A673 (cell line): Measurements from ENCODE around the gene UBQLN3. TPM values are rescaled to one million over a fixed set of nuclear protein-coding genes. Genes with fewer than 3 reads are reported as not detected.

Source experiments
- BruUV-seq: library from RNA; stranded (reverse); fragments of 400-500 nt; replicated peaks from 2 replicates; lab custom pipeline; 2021; lab: Mats Ljungman, UMichigan
- CTCF ChIA-PET: fragments of 300-600 bp; sonication (Branson Sonifier 250); formaldehyde crosslinking; loops from one replicate; lab custom pipeline; 2022; ENCODE audit warnings: antibody characterized with exemption; lab: Charles Lee
- POLR2A ChIA-PET: fragments of 300-600 bp; sonication (Branson Sonifier 250); formaldehyde crosslinking; loops from one replicate; lab custom pipeline; 2022; ENCODE audit warnings: antibody characterized with exemption; ENCODE audit not compliant: low non-redundant PET; lab: Charles Lee
- DNase-seq: peaks from one replicate; pipeline ENCODE4 v3.0.0-alpha.2; 2015; ENCODE audit warnings: low spot score
- H3K27ac ChIP-seq: fragments of 200-600 bp; sonication (generic); 2 replicates; pipeline ENCODE4 v1.5.1; 2016; ENCODE audit warnings: mixed run types, low read depth, mild to moderate bottlenecking, mixed read lengths, antibody characterized with exemption, low read length; ENCODE audit not compliant: poor library complexity, severe bottlenecking
- H3K27me3 ChIP-seq: fragments of 200-600 bp; sonication (generic); replicated peaks from 2 replicates; pipeline ENCODE4 v1.6.1; 2017; ENCODE audit warnings: mixed run types, low read depth, mild to moderate bottlenecking, mixed read lengths, antibody characterized with exemption, low read length; ENCODE audit not compliant: insufficient read depth, poor library complexity
- H3K36me3 ChIP-seq: fragments of 200-600 bp; sonication (generic); 2 replicates; pipeline ENCODE4 v1.6.1; 2016; ENCODE audit warnings: mixed run types, mild to moderate bottlenecking, mixed read lengths, antibody characterized with exemption, low read length; ENCODE audit not compliant: insufficient read depth, poor library complexity, severe bottlenecking
- H3K4me1 ChIP-seq: fragments of 200-600 bp; sonication (generic); 2 replicates; pipeline ENCODE4 v1.6.1; 2017; ENCODE audit warnings: mixed run types, mild to moderate bottlenecking, mixed read lengths, antibody characterized with exemption, low read length; ENCODE audit not compliant: insufficient read depth, poor library complexity, severe bottlenecking
- H3K4me3 ChIP-seq: fragments of 200-600 bp; sonication (generic); 2 replicates; pipeline ENCODE4 v1.5.1; 2016; ENCODE audit warnings: low read depth, mixed run types, mild to moderate bottlenecking, mixed read lengths, low read length; ENCODE audit not compliant: poor library complexity, severe bottlenecking
- H3K9me3 ChIP-seq: fragments of 200-600 bp; sonication (generic); 2 replicates; pipeline ENCODE4 v1.6.1; 2016; ENCODE audit warnings: mixed run types, low read depth, mild to moderate bottlenecking, mixed read lengths, antibody characterized with exemption, low read length; ENCODE audit not compliant: poor library complexity, severe bottlenecking
- CTCF ChIP-seq: fragments of 300-800, 200-600 bp; sonication (generic); conservative IDR thresholded peaks from 2 replicates; pipeline ENCODE4 v1.5.1; 2017; ENCODE audit warnings: low read depth, mild to moderate bottlenecking, antibody characterized with exemption, low read length, moderate library complexity, mixed read lengths
- EZH2 ChIP-seq: fragments of 200-600 bp; sonication (generic); IDR thresholded peaks from 2 replicates; pipeline ENCODE4 v1.6.1; 2017; ENCODE audit warnings: borderline replicate concordance, low read depth, mild to moderate bottlenecking, mixed read lengths, antibody characterized with exemption, low read length; ENCODE audit not compliant: poor library complexity, severe bottlenecking
- intact Hi-C: fragments of 100-400 bp; cut with micrococcal nuclease; formaldehyde crosslinking; loops from one replicate; pipeline ENCODE4 v1.10.0; 2022; ENCODE audit not compliant: unreplicated experiment
- total RNA-seq: library from RNA; stranded (reverse); gene quantifications from 2 replicates; pipeline ENCODE4 v1.2.3, GENCODE V29; 2021

Gene UBQLN3
- total RNA-seq, 1 experiment from 2014 or later: not detected

GRCh38 chr11:5500393-5500801 lies 9.4 kb downstream of the UBQLN3 start:
- intact Hi-C loops: no loop called here
- BruUV-seq: no TSS peak
- POLR2A ChIA-PET: no interaction called here

GRCh38 chr11:5499671-5500070 lies 10.1 kb downstream of the UBQLN3 start:
- Histone ChIP-seq H3K27me3 (no peaks in the 10 kb centered on the region), H3K27ac (no peak overlapping the region), H3K4me1 (no peaks in the 10 kb centered on the region), H3K4me3 (no peak overlapping the region), H3K36me3 (no peaks in the 10 kb centered on the region), H3K9me3 (no peaks in the 10 kb centered on the region)
- no TSS peak for BruUV-seq
- intact Hi-C loops: no loop called here
- no peak for DNase-seq
- ChIA-PET CTCF (no interaction called here), POLR2A (no interaction called here)
- TF ChIP-seq CTCF (no peak), EZH2 (no peak)

More at GRCh38 chr11:5500393-5500801, 9.4 kb downstream of the UBQLN3 start:
- CTCF ChIA-PET: no interaction called here
- no peak for TF ChIP-seq EZH2
- no peak for TF ChIP-seq CTCF
- Histone ChIP-seq H3K9me3 (no peaks in the 10 kb centered on the region), H3K27ac (no peak overlapping the region), H3K36me3 (no peaks in the 10 kb centered on the region), H3K4me1 (no peaks in the 10 kb centered on the region), H3K27me3 (no peaks in the 10 kb centered on the region), H3K4me3 (no peak overlapping the region)
- no peak for DNase-seq

- Histone ChIP-seq H3K4me3 (no peak overlapping the region), H3K9me3 (no peaks in the 10 kb centered on the region), H3K36me3 (no peaks in the 10 kb centered on the region), H3K27ac (no peak overlapping the region), H3K4me1 (no peaks in the 10 kb centered on the region), H3K27me3 (no peaks in the 10 kb centered on the region)
- TF ChIP-seq CTCF (no peak), EZH2 (no peak)
- intact Hi-C loops: no loop called here
- POLR2A ChIA-PET: no interaction called here
- no peak for DNase-seq
- BruUV-seq: no TSS peak
- CTCF ChIA-PET: no interaction called here
Measured at GRCh38 chr11:5489576-5490357, 20.0 kb downstream of the UBQLN3 start.
